Measurements from ENCODE around the gene TIGAR.

The TIGAR gene

DNA sequence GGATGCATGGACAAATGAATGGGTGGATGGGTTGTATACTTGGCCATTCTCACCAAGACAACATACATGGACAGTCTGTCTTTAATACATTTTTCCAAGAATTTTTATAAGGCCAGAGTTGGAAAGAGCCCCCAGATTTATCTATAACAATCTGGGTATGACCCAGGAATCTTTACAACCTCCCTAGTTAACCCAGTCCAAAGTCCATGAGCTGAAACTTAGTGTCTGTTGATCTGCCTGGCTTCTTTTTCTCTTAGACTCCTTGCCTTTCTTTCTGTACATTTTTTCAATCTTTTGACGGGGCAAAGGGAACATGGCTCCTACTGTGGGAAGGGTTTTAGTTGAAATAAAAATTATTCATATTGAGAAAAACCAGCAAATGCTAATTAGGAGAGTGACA lies 57.8 kb downstream of the TIGAR start:
- TF ChIP-seq YY1 (IDR thresholded peaks at IDR 0.05; ENCODE audit: low read depth) = no peak
- no peak for TF ChIP-seq TCF12 (IDR thresholded peaks at IDR 0.05; ENCODE audit: low read depth)
- TF ChIP-seq, protein P1, sequence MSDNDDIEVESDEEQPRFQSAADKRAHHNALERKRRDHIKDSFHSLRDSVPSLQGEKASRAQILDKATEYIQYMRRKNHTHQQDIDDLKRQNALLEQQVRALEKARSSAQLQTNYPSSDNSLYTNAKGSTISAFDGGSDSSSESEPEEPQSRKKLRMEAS (IDR thresholded peaks at IDR 0.05) = no peak
- no peak for TF ChIP-seq FOXM1 (IDR thresholded peaks at IDR 0.05; ENCODE audit: borderline replicate concordance, low read depth)
- TF ChIP-seq RAD21 (IDR thresholded peaks at IDR 0.05; ENCODE audit: low read depth) = no peak
- TF ChIP-seq EP300 (IDR thresholded peaks at IDR 0.05; ENCODE audit: borderline replicate concordance) = no peak
- TF ChIP-seq, protein P2, sequence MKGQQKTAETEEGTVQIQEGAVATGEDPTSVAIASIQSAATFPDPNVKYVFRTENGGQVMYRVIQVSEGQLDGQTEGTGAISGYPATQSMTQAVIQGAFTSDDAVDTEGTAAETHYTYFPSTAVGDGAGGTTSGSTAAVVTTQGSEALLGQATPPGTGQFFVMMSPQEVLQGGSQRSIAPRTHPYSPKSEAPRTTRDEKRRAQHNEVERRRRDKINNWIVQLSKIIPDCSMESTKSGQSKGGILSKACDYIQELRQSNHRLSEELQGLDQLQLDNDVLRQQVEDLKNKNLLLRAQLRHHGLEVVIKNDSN (IDR thresholded peaks at IDR 0.05) = no peak
- no peak for TF ChIP-seq EGR1 (IDR thresholded peaks at IDR 0.05)
- no peak for TF ChIP-seq TEAD4 (IDR thresholded peaks at IDR 0.05)
- no peak for TF ChIP-seq NFIC (IDR thresholded peaks at IDR 0.05)
- no peak for TF ChIP-seq CEBPB (IDR thresholded peaks at IDR 0.05)
- TF ChIP-seq CREB1 (IDR thresholded peaks at IDR 0.05; ENCODE audit: low read depth) = no peak
- TF ChIP-seq, protein P3, sequence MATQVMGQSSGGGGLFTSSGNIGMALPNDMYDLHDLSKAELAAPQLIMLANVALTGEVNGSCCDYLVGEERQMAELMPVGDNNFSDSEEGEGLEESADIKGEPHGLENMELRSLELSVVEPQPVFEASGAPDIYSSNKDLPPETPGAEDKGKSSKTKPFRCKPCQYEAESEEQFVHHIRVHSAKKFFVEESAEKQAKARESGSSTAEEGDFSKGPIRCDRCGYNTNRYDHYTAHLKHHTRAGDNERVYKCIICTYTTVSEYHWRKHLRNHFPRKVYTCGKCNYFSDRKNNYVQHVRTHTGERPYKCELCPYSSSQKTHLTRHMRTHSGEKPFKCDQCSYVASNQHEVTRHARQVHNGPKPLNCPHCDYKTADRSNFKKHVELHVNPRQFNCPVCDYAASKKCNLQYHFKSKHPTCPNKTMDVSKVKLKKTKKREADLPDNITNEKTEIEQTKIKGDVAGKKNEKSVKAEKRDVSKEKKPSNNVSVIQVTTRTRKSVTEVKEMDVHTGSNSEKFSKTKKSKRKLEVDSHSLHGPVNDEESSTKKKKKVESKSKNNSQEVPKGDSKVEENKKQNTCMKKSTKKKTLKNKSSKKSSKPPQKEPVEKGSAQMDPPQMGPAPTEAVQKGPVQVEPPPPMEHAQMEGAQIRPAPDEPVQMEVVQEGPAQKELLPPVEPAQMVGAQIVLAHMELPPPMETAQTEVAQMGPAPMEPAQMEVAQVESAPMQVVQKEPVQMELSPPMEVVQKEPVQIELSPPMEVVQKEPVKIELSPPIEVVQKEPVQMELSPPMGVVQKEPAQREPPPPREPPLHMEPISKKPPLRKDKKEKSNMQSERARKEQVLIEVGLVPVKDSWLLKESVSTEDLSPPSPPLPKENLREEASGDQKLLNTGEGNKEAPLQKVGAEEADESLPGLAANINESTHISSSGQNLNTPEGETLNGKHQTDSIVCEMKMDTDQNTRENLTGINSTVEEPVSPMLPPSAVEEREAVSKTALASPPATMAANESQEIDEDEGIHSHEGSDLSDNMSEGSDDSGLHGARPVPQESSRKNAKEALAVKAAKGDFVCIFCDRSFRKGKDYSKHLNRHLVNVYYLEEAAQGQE (IDR thresholded peaks at IDR 0.05; ENCODE audit: low read depth) = no peak
- TF ChIP-seq TAF1 (IDR thresholded peaks at IDR 0.05; ENCODE audit: low read depth) = no peak
- TF ChIP-seq ZBTB7A (IDR thresholded peaks at IDR 0.05; ENCODE audit: low read depth) = no peak

DNA sequence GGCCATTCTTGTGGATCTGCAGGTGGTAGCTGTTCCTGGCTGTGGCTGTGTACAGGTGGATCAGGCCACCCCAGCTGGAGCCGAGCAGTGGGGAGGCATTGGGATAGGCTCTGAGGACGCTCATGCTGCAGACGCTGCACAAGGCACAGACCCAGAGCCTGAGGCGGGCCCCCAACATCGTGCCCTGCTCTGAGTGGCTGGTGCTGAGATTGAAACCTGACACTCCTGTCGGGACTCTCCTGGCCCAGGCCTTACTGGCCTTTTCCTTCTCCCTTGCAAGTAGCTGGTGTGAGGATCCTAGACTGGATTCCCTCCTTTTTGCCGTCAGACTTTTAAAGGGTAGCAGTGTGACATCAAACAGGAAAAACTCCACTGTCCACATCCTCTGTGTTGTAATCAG lies 58.4 kb downstream of the TIGAR start, which contains the start of gene FGF23:
Gene FGF23 (minus strand): TSS at position 308 of the 400 bp plus-strand sequence. CDS start 130 bp downstream, at position 178.
- TF ChIP-seq NFIC (IDR thresholded peaks at IDR 0.05) (no peak), TEAD4 (IDR thresholded peaks at IDR 0.05) (no peak)
- TF ChIP-seq, protein P1 (IDR thresholded peaks at IDR 0.05) = peak; percentile 48; the same call in 1 of the 2 replicates

DNA sequence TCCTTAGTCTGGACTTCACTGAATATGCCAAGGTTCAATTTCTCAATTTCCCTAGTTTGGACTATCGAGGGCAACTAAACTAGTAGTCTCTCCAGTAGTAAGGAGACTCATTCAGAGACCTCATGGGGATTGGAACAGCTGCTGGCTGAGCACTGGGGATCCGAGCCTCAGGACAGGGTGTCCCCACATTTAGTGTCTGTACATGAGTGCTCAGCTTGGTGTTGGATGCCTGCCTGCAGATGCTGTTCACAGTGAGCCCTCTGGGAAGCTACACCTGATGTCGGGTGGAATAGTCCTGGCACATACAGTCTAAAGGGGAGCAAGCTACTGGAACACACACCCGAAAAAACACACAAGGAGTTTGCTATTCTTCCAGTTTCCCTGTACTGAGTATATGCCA lies 59.3 kb downstream of the TIGAR start:
- TF ChIP-seq EP300 (IDR thresholded peaks at IDR 0.05; ENCODE audit: borderline replicate concordance) = no peak
- TF ChIP-seq YY1 (IDR thresholded peaks at IDR 0.05; ENCODE audit: low read depth) = no peak
- no peak for TF ChIP-seq FOXM1 (IDR thresholded peaks at IDR 0.05; ENCODE audit: borderline replicate concordance, low read depth)
- no peak for TF ChIP-seq TCF12 (IDR thresholded peaks at IDR 0.05; ENCODE audit: low read depth)
- TF ChIP-seq RAD21 (IDR thresholded peaks at IDR 0.05; ENCODE audit: low read depth) = no peak
- TF ChIP-seq TEAD4 (IDR thresholded peaks at IDR 0.05) = no peak
- TF ChIP-seq, protein P1 (IDR thresholded peaks at IDR 0.05) = no peak
- TF ChIP-seq EGR1 (IDR thresholded peaks at IDR 0.05) = no peak
- TF ChIP-seq CEBPB (IDR thresholded peaks at IDR 0.05) = no peak
- no peak for TF ChIP-seq ZBTB7A (IDR thresholded peaks at IDR 0.05; ENCODE audit: low read depth)
- TF ChIP-seq TAF1 (IDR thresholded peaks at IDR 0.05; ENCODE audit: low read depth) = no peak
- TF ChIP-seq, protein P2 (IDR thresholded peaks at IDR 0.05) = no peak
- TF ChIP-seq, protein P3 (IDR thresholded peaks at IDR 0.05; ENCODE audit: low read depth) = no peak
- TF ChIP-seq NFIC (IDR thresholded peaks at IDR 0.05) = no peak
- no peak for TF ChIP-seq CREB1 (IDR thresholded peaks at IDR 0.05; ENCODE audit: low read depth)

DNA sequence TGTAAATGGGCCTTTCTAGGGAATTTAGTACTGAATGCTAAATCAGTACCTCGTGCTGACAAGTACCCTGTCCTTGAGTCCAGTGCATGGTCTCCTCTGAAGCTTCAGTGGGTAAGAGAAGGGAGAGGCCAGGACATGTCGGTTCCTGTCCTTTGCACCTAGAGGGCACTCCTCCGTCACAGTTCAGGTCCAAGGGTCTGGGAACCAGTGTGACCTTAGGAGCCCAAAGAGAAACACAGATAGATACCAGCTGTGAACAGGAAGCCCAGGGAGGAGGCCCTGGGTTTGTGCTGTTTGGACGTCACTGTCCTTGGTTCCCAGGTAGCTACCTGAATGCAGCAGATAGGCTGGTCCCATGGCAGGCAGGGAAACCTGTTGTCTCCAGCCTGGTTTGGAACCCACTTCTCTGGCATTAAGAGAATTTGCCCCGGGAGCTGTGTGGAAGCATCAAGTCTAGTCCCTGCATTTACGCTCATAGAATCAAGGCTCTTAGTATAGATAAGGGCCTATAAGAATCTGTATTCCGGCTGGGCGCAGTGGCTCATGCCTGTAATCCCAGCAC lies 62.4 kb downstream of the TIGAR start:
- no peak for TF ChIP-seq ZBTB7A (IDR thresholded peaks at IDR 0.05; ENCODE audit: low read depth)
- peak; percentile 46 for TF ChIP-seq RAD21 (IDR thresholded peaks at IDR 0.05; ENCODE audit: low read depth)

DNA sequence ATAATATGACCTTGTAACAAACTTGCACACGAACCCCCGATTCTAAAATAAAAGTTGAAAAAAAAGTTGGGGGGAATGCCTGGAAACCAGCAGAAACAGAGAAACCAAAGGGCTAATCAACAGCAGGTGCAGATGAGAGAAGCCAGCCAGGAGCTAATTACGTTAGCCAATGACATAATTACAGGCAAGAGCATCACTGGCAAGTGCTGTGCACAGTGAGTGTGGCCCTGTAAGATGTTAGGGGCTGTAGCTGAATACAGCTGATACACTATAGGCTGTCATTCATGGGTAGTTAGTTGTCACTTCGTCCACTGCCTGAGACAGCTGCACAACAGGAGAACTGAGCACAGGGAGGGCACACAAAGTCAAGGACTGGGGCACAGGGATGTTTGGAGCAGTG lies 65.8 kb downstream of the TIGAR start:
- no peak for TF ChIP-seq NFIC (IDR thresholded peaks at IDR 0.05)
- no peak for TF ChIP-seq CEBPB (IDR thresholded peaks at IDR 0.05)
- no peak for TF ChIP-seq FOXM1 (IDR thresholded peaks at IDR 0.05; ENCODE audit: borderline replicate concordance, low read depth)
- no peak for TF ChIP-seq EP300 (IDR thresholded peaks at IDR 0.05; ENCODE audit: borderline replicate concordance)
- TF ChIP-seq CREB1 (IDR thresholded peaks at IDR 0.05; ENCODE audit: low read depth) = no peak
- TF ChIP-seq EGR1 (IDR thresholded peaks at IDR 0.05) = no peak
- no peak for TF ChIP-seq YY1 (IDR thresholded peaks at IDR 0.05; ENCODE audit: low read depth)
- TF ChIP-seq, protein P3 (IDR thresholded peaks at IDR 0.05; ENCODE audit: low read depth) = no peak
- no peak for TF ChIP-seq RAD21 (IDR thresholded peaks at IDR 0.05; ENCODE audit: low read depth)
- TF ChIP-seq, protein P2 (IDR thresholded peaks at IDR 0.05) = no peak
- no peak for TF ChIP-seq ZBTB7A (IDR thresholded peaks at IDR 0.05; ENCODE audit: low read depth)
- TF ChIP-seq, protein P1 (IDR thresholded peaks at IDR 0.05) = no peak
- TF ChIP-seq TAF1 (IDR thresholded peaks at IDR 0.05; ENCODE audit: low read depth) = no peak
- no peak for TF ChIP-seq TEAD4 (IDR thresholded peaks at IDR 0.05)
- no peak for TF ChIP-seq TCF12 (IDR thresholded peaks at IDR 0.05; ENCODE audit: low read depth)

Measured in Ishikawa (cell line).